B cell (primary cell): ENCODE results near the gene KLHL41.
"Not testable (repeated sequence)": the region's sequence is repeated elsewhere in the genome, so short reads cannot be mapped to it uniquely, and the experiment has no call there.

Experiments used
- EZH2 ChIP-seq: IDR thresholded peaks from 2 replicates; pipeline ENCODE4 v1.6.1; 2012; ENCODE audit warnings: borderline replicate concordance, low read depth, mild to moderate bottlenecking, moderate library complexity, low read length; ENCODE audit not compliant: insufficient read depth, poor library complexity, severe bottlenecking
- TF ChIP-seq, protein P1 (sequence below): fragments of 200-600 bp; IDR thresholded peaks from one replicate; pipeline ENCODE4 v1.8.0; 2022; ENCODE audit warnings: antibody characterized with exemption, mild to moderate bottlenecking

DNA sequence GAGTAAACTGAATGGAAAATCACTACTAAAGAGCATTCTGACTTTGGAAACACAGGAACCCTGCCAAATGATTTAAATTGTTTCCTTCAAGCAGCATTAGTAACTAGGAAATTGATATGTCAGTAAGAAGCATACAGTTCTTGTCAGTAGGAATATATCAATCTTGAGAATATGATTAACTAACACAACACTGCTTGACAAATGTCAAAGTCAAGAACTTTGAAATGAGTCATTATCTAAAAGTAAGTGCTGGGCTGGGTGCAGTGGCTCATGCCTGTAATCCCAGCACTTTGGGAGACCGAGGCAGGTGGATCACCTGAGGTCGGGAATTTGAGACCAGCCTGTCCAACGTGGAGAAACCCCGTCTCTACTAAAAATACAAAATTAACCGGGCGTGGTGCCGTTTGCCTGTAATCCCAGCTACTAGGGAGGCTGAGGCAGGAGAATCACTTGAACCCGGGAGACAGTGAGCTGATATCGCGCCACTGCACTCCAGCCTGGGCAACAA lies 7.0 kb downstream of the KLHL41 start:
- TF ChIP-seq, protein P1, sequence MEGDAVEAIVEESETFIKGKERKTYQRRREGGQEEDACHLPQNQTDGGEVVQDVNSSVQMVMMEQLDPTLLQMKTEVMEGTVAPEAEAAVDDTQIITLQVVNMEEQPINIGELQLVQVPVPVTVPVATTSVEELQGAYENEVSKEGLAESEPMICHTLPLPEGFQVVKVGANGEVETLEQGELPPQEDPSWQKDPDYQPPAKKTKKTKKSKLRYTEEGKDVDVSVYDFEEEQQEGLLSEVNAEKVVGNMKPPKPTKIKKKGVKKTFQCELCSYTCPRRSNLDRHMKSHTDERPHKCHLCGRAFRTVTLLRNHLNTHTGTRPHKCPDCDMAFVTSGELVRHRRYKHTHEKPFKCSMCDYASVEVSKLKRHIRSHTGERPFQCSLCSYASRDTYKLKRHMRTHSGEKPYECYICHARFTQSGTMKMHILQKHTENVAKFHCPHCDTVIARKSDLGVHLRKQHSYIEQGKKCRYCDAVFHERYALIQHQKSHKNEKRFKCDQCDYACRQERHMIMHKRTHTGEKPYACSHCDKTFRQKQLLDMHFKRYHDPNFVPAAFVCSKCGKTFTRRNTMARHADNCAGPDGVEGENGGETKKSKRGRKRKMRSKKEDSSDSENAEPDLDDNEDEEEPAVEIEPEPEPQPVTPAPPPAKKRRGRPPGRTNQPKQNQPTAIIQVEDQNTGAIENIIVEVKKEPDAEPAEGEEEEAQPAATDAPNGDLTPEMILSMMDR, result not testable (repeated sequence)
- not testable (repeated sequence) for TF ChIP-seq EZH2
